ENCODE measurements around the gene ZNF324. TPM values are rescaled to one million over a fixed set of nuclear protein-coding genes. Genes with fewer than 3 reads are reported as not detected.

ZNF324 gene
- total and polyA plus RNA-seq, 2 of the 8 experiments (the other 6 are each of a cell fraction or from before 2014, with no cell fraction given), result 5.1 to 5.8 TPM

- TF ChIP-seq CREB1 (IDR thresholded peaks at IDR 0.05), result no peak
- TF ChIP-seq SAP30 (IDR thresholded peaks at IDR 0.05; ENCODE audit: insufficient read depth, insufficient replicate concordance, low read length), result peak; percentile 68
- TF ChIP-seq TAF1 (IDR thresholded peaks at IDR 0.05; ENCODE audit: low read depth, low read length), result peak; percentile 55; the same call in 1 of the 2 replicates
- no peak for TF ChIP-seq BCL11A (IDR thresholded peaks at IDR 0.05; ENCODE audit: low read depth in 2 of 2, low read length in 2 of 2)
Measured at GRCh38 chr19:58519087-58519354, 52.1 kb downstream of the ZNF324 start (continued).
